GM12874 (cell line): Measurements from ENCODE around the gene DDX3X.

ENCODE experiments used
- TF ChIP-seq, protein P1 (sequence below): IDR thresholded peaks from 2 replicates; pipeline ENCODE4 v1.5.1; 2011; ENCODE audit warnings: low read depth, mild to moderate bottlenecking, control low read depth, low read length, moderate library complexity; ENCODE audit not compliant: insufficient read depth

The DDX3X gene

DNA sequence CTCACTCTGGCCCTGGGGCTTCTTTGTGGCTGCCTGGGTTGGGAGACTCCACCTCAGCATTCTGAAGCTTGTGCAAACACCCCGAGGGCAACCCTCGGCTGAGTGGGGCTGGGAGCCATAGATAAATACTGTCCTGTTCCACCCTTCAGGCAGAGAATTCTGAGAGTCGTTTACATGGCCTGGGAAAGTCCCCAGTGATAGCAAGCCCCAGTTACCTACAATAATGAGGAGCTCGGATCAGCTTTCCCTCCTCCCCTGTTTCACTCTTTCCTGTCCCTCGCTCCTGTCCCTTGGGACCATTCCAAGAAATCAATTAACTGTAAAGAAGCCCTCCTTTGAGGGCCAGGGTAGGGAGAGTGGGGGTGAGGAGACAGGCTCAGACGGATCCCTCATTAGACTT, 31.6 kb upstream of the DDX3X start:
- TF ChIP-seq, protein P1, sequence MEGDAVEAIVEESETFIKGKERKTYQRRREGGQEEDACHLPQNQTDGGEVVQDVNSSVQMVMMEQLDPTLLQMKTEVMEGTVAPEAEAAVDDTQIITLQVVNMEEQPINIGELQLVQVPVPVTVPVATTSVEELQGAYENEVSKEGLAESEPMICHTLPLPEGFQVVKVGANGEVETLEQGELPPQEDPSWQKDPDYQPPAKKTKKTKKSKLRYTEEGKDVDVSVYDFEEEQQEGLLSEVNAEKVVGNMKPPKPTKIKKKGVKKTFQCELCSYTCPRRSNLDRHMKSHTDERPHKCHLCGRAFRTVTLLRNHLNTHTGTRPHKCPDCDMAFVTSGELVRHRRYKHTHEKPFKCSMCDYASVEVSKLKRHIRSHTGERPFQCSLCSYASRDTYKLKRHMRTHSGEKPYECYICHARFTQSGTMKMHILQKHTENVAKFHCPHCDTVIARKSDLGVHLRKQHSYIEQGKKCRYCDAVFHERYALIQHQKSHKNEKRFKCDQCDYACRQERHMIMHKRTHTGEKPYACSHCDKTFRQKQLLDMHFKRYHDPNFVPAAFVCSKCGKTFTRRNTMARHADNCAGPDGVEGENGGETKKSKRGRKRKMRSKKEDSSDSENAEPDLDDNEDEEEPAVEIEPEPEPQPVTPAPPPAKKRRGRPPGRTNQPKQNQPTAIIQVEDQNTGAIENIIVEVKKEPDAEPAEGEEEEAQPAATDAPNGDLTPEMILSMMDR, result no peak

DNA sequence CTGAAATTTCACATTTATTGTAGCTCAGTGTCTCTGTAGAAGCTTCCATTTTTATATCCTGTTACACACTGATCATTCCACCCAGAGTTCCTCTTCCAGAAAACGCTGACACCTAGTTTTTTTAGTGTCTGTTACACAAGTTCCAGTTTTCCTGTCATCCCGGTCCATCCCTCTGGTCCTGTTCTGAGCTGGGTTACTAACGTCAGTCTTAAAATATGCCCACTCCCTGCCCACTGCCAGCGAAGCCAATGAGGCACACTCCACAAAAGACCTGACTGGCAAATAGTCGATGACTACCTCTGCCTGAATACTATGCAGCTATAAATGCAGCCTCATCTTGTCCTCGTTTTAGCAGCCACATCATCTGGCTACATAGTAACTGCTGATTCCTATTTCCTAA, 30.9 kb upstream of the DDX3X start:
- TF ChIP-seq, protein P1, result no peak

DNA sequence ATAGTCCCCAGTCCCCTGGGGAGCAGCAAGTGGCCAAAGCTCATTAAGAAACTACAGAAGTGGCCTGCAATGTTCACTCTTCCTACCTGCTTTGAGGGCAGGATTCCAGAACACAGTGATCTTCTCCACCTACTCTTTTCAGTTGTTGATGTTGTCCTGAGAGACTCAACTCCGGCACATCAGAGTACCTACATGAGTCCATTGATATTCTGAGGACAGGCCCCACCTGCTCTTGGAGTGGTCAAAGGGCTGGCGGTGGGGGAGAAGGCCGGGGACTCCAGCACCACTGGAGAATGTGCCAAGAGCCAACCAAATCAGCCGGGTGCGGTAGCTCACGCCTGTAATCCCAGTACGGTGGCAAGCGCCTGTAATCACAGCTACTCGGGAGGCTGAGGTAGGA, 29.8 kb upstream of the DDX3X start:
- TF ChIP-seq, protein P1, result no peak

DNA sequence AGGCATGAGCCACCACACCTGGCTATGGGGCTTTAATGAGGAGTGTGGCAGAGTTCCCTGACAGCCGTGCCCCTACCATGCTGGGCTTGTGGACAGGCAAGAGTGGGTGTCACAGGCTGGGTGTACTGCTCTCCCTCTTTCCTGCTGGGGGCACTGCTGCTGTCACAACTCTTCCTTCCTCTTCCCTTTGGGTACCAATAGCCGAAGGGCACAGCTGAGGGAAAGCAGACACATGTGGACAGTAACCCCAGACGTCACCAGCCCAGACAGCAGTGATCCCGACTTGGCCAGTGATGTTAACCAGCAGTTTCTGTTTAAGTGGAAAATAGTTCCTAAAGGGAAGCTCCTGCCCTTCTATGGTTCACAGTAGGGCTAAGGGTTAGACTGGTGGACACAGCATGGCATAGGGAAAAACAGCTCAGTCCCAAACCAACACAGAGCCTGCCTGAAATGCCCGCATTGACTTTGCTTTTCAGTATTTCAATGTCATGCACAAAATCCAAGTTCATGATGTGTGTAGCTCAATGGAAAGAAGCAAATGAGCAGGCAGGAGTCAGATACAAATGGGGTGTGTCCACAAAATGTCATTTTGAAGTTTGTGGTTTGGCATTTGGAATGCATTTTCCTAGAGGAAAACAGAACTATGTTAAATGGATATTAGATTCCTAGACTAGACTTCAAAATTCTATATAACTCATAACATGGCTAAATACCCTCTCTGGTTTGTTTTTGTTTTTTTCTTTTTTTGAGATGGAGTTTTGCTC, 24.9 kb upstream of the DDX3X start:
- TF ChIP-seq, protein P1, result no peak

DNA sequence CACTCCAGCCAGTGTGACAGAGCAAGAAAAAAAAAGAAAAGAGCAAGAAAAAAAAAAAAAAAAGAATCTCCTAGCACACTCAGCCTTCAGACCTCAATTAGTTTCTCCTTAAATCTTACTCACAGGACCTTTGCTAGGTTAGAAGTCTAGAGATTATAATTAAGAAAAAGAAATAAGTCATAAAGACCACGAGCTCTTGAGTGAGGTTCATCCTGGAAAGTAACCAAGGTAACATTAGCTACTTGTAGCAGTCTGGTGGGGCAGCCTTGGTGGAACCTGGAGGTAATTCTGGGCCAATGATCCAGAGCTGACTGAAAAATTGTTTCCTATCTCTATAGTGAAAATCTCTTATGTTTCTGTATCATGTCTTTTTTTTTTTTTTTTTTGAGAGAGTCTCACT, 21.2 kb upstream of the DDX3X start:
- TF ChIP-seq, protein P1, result no peak

DNA sequence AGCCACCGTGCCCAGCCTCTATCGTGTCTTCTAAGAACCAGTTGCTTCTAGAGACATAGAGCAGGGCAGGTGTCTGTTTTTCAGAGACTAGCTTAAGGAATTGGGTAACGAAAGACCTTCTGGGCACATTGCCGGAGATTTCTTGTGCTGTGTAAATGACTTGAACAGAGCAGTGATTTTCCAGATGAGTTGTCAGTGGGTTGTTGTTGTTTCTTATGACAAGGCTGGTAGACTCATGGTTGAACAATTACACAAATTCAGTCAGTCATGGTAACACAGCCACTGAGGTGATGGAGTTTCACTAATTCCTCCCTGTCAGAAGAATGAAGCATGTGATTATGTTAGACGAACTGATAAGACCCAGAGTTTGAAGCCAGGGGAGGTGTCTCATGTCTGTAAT, 20.5 kb upstream of the DDX3X start:
- TF ChIP-seq, protein P1, result no peak

DNA sequence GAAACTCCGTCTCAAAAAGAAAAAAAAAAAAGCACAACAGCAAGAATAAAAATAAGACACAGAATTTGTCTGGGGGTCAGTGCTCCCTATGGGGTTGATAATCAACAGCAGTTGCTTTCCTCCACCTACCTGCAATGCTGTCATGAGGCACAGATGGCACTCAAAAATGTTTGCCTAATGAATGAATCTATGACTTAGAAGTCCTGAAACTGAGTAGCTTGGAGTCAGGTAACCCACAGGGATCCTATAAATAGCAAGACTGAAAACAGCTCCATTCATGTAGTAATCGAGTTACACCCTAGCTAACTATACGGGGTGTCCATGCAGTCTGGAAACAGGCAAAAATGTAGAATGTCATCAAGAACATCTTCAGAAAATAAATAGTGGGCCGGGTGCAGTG, 19.8 kb upstream of the DDX3X start:
- TF ChIP-seq, protein P1, result no peak

DNA sequence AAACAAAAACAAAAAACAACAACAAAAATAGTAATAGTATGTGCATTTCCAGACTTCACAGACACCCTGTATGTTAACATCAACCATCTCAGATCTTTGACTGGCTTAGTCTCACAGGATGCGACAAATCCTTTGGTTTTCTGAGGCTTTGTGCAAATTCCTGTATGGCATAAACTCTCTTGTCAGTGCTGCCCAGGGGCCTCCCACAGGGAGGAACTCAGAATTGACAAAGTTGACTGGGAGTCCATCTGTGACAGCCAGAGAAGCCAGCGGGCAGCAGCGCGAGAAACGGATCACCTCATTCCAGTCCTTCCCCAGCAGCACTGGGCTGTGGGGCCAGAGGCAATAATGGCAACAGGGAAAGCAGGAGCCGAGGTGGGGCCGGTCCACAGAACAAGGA, 19.1 kb upstream of the DDX3X start:
- TF ChIP-seq, protein P1, result no peak
